Stimulated activated CD8-positive, alpha-beta memory T cell treated with anti-CD3 and anti-CD28 coated beads, Interleukin-12 subunit alpha, Interleukin-12 subunit beta, amount 100 ng/mL, for 1 hour (primary cell): ENCODE results near the gene C17orf114.
"Not testable (repeated sequence)": the region's sequence is repeated elsewhere in the genome, so short reads cannot be mapped to it uniquely, and the experiment has no call there.

Source experiments
- DNase-seq: peaks from one replicate; pipeline ENCODE4 v3.0.0-alpha.2; 2020; ENCODE audit warnings: low read depth

The C17orf114 gene

GRCh38 chr17:4802228-4802627 is at the start of gene C17orf114:
Gene C17orf114 (minus strand): TSS chr17:4802328.
- DNase-seq = no peak

- DNase-seq = no peak
Observed at GRCh38 chr17:4851084-4851483, 49.0 kb upstream of the C17orf114 start.

GRCh38 chr17:4850246-4850645 is 48.1 kb upstream of the C17orf114 start:
- DNase-seq = no peak

GRCh38 chr17:4849011-4849536 is 46.9 kb upstream of the C17orf114 start:
- DNase-seq = no peak

- DNase-seq = no peak
Observed at GRCh38 chr17:4846635-4847390, 44.7 kb upstream of the C17orf114 start.

GRCh38 chr17:4845118-4845517 is 43.0 kb upstream of the C17orf114 start:
- DNase-seq = no peak

GRCh38 chr17:4843321-4844000 is 41.3 kb upstream of the C17orf114 start:
- DNase-seq = no peak

- no peak for DNase-seq
Observed at GRCh38 chr17:4842376-4842775, 40.2 kb upstream of the C17orf114 start.

- DNase-seq = no peak
Observed at GRCh38 chr17:4840893-4841242, 38.7 kb upstream of the C17orf114 start.

- no peak for DNase-seq
Observed at GRCh38 chr17:4839965-4840892, 38.1 kb upstream of the C17orf114 start.

GRCh38 chr17:4839221-4839620 is 37.1 kb upstream of the C17orf114 start:
- DNase-seq = no peak

- no peak for DNase-seq
Observed at GRCh38 chr17:4838309-4838785, 36.2 kb upstream of the C17orf114 start.

GRCh38 chr17:4837471-4838308 is 35.6 kb upstream of the C17orf114 start:
- no peak for DNase-seq

- DNase-seq = no peak
Observed at GRCh38 chr17:4836221-4836620, 34.1 kb upstream of the C17orf114 start.

- no peak for DNase-seq
Observed at GRCh38 chr17:4834681-4835020, 32.5 kb upstream of the C17orf114 start.

- no peak for DNase-seq
Observed at GRCh38 chr17:4833941-4834680, 32.0 kb upstream of the C17orf114 start.

GRCh38 chr17:4833178-4833940 is 31.2 kb upstream of the C17orf114 start, which contains the start of gene MINK1:
Gene MINK1 (plus strand): TSS chr17:4833340. CDS start chr17:4833584, 244 bp downstream.
- peak; percentile 79 for DNase-seq

GRCh38 chr17:4832829-4833177 is 30.7 kb upstream of the C17orf114 start:
- not testable (repeated sequence) for DNase-seq

- DNase-seq = no peak
Observed at GRCh38 chr17:4827399-4827798, 25.3 kb upstream of the C17orf114 start.
